DMS79 (cell line): ENCODE data around the gene TMPRSS3.

ENCODE experiments used
- DNase-seq: peaks from one replicate; lab custom pipeline; 2025; lab: John Stamatoyannopoulos, UW

The TMPRSS3 gene

DNA sequence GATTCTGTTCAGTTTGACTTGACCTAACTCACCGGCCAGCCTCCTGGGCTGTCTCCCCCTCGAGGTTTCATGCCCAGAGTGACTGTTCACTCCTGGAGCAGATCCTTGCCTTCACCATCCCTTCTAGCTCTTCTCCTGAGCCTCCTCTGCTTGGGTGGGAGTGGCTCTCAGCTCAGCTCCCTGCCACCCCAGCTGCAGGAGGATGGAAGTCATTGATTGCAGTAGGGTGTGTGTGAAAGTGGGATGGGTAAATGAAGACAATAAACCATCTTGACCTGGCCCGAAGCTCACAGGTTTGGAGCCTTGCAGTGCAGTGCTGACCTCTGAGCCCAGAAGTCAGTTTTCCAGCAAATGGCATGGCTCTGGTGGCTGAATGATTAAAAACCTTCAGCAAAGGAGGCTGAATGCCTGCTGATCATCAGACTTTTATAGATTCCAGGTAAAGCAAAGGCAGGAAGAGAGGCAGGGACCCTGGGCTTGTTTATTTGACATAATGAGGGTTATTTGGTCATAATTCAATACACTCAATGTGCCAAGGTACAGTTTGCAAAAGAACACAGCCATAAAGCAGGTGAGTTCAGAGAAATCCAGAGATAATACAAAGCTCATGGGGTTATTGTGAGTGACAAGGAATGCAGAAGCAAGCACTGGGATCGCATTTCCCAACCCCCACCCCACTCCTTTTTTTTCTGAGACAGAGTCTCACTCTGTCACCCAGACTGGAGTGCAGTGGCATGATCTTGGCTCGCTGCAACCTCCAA is 63.1 kb downstream of the TMPRSS3 start:
- DNase-seq, result no peak

GRCh38 chr21:42331660-42332059 is 64.2 kb downstream of the TMPRSS3 start:
- DNase-seq, result no peak

DNA sequence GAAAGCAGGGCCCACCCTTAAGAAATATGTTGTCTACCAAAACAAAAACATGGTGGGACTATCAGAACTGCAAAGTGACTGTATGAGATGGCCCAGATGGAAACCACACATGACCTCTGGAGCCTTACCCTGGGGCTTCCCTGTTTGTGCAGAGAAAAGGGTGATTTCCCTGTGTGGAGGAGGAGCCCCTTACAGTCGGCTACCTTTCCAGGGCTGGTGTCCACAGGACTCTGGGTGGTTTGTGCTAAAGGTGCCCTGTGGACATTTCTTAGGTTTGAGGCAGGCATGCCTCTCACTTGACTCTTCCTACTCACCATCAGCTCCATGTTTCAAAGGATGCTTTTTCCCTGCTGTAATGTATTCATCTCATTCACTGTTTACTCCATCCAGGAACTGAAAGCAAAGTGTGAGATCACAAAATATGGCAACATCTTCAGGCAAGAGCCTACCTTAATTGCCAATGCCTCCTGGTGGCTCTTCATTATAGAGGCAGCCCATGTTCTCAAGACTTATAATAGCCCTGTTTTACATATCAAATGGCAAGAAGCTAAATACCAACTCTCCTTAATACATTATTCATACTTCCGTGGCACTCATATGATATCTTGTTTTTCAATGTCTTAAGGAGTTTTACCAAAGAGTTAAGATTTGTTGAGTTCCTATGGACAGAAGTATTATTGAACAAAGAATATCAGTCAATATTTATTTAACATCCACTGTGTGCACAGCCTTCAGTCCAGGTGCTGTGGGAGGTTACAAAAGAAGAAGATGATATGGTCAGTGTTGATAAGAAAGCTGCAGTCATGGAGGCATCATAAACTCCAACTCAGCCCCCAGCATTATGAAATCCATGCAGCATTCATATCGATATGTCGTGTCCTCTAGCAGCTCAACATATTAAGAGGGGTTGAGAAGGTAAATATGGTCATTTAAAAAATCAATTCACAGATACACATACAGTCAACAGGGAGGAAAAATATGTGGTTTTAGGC is 65.2 kb downstream of the TMPRSS3 start:
- DNase-seq, result no peak

DNA sequence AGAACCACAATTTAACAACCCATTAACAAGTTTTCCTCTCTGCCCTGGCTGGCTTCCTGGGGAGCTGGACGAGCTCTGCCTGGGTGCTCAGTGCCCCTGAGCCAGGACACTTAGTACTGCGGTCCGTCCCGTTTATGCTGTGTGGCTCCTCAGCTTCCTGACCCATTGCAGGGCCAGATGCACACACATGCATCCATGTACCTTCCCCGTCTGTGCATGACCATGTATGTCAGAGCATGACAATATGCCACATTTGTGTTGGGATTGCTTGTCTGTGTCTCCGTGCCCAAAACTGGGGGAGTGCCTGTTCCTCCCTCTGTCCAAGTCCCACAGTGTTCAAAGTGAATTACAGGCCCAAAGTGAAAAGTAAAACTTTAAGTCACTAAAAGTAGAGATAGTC is 71.0 kb downstream of the TMPRSS3 start:
- DNase-seq, result no peak
